Measurements from ENCODE around the gene WDR64.
A peak's percentile ranks its signal among the peaks of the same experiment; 100 is the strongest.
"Not testable (repeated sequence)": the region's sequence is repeated elsewhere in the genome, so short reads cannot be mapped to it uniquely, and the experiment has no call there.

Gene WDR64

GRCh38 chr1:241697640-241698018, 45.5 kb downstream of the WDR64 start:
- no peaks in the 10 kb centered on the region for H3K9me3 Mint-ChIP-seq
- no peaks in the 10 kb centered on the region for H3K4me1 Mint-ChIP-seq
- H3K36me3 Mint-ChIP-seq, result no peaks in the 10 kb centered on the region
- H3K4me3 Mint-ChIP-seq, result no peak overlapping the region
- no peak overlapping the region for H3K27ac Mint-ChIP-seq
- ATAC-seq, result no peak
- DNase-seq (ENCODE audit: low spot score in 2 of 2), result no peak

GRCh38 chr1:241698177-241698576, 46.1 kb downstream of the WDR64 start:
- Mint-ChIP-seq H3K9me3 (no peaks in the 10 kb centered on the region), H3K4me1 (no peaks in the 10 kb centered on the region), H3K36me3 (no peaks in the 10 kb centered on the region), H3K4me3 (no peak overlapping the region), H3K27ac (no peak overlapping the region)
- no peak for ATAC-seq
- DNase-seq (ENCODE audit: low spot score in 2 of 2), result no peak

DNA sequence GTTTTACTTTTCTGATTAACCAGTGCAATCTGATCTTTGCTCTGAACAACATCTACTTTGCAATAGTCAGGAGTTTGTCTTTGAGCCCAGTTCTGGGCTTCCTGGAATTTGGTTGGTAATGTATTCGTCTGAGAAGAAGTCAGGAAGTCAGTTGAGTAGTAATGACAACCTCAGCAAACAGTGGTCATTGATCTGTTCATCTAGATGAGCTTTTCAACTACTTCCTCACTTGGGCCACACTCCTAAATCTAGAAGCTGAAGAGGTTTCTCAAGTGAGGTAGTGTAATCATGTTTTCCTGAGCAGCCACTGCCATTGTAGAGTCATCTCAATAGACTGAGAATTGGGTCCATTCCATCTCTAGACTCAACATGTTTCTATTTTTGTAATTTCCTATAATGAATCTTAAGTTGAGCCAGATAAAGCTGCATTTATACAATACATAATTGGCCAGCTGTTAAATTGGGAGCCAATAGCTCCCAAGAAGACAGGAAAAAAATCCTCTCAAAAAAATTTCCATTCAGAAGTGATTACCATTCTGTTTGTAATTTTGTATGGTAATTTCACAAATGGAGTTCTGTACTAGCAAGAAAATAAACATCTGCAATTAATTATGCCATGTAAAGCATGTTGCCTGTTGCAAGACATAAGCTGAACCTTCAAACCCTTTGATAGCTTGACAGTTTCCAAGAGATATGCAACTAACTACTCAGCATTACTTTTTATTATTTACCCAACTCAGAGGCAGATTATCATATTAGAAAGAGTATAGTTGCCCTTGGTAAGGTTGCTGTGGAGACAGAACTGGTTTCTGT, 49.6 kb downstream of the WDR64 start:
- Mint-ChIP-seq H3K4me3 (no peak overlapping the region), H3K36me3 (no peaks in the 10 kb centered on the region), H3K4me1 (peaks cover 1% of the 10 kb centered on the region), H3K9me3 (no peaks in the 10 kb centered on the region), H3K27ac (no peak overlapping the region)
- DNase-seq (ENCODE audit: low spot score in 2 of 2), result no peak
- ATAC-seq, result no peak

DNA sequence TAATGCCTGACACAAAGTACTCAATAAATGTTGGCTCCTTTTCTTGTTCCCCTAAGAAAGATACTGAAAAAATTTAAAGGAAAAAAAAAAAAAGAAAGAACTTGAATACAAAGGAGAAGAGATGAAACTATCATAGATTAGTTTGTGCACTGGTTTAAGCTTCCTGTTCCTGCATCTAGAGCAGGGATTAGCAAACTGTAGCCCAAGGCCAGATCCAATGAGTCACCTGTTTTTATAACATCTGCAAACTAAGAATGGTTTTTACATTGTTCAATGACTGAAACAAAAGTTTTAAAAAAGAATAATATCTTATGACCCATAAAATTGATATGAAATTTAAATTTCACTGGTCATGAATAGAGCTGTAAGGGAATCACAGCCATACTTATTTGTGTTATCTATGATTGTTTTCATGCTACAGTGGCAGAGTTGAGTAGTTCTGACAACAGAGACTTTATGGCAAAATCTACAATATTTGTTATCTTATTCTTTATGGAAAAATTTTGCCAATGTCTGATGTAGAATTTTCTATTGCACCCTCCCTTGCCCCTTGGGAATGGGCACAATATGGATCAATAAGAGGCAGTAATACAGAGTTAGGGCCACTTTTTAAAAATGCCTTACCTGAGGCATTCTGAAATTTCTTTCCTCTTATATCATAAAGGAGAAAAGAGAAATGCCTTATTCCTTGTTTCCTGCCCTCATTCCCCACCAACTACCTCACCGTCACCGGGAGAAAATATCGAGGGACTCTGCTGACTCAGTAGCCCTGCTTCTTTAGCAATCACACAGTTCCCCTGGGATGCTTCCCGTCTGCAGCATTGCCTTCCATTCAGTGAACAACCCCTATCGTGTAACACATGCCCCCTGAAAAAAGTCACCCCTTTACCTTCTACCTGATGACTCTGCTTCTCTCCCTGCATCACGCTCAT, 50.6 kb downstream of the WDR64 start:
- peaks cover 11% of the 10 kb centered on the region for H3K4me1 Mint-ChIP-seq
- no peaks in the 10 kb centered on the region for H3K9me3 Mint-ChIP-seq
- no peak overlapping the region for H3K27ac Mint-ChIP-seq
- H3K4me3 Mint-ChIP-seq, result no peak overlapping the region
- DNase-seq (ENCODE audit: low spot score in 2 of 2) (no peak), ATAC-seq (no peak)
- H3K36me3 Mint-ChIP-seq, result no peaks in the 10 kb centered on the region

DNA sequence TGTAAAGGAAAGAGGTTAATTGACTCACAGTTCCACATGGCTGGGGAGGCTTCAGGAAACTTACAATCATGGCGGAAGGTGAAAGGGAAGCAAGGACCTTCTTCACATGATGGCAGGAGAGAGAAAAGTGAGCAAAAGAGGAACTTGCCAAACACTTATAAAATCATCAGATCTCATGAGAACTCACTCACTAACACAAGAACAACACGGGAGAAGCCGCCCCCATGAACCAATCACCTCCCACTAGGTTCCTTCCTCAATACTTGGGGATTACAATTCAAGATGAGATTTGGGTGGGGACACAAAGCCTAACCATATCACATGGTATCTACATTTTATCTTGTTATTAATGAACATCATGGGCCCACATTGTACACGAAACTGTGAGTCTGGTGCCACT, 51.7 kb downstream of the WDR64 start:
- not testable (repeated sequence) for ATAC-seq; H3K27ac Mint-ChIP-seq; H3K36me3 Mint-ChIP-seq; DNase-seq (ENCODE audit: low spot score in 2 of 2); H3K9me3 Mint-ChIP-seq; H3K4me3 Mint-ChIP-seq
- peaks cover 12% of the 10 kb centered on the region for H3K4me1 Mint-ChIP-seq

DNA sequence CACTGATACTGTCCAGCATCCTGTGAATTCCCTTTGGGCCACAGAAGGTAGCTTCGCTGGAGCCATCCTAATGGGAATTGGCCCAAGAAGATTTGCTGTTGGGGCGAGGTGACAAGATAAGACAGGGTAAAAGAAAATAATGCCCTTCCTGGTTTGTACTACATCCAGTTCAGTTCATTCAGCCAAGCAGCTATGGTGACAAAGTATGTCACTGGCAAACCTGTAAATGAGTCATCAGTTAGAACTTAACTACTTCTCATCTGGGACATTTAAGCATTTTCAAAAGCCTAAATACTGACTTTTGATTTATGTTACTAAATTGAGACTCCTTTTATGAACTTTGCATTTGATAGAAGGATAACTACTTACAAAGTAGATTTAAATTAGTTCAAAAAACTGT, 54.2 kb downstream of the WDR64 start:
- H3K4me1 Mint-ChIP-seq, result peaks cover 12% of the 10 kb centered on the region

DNA sequence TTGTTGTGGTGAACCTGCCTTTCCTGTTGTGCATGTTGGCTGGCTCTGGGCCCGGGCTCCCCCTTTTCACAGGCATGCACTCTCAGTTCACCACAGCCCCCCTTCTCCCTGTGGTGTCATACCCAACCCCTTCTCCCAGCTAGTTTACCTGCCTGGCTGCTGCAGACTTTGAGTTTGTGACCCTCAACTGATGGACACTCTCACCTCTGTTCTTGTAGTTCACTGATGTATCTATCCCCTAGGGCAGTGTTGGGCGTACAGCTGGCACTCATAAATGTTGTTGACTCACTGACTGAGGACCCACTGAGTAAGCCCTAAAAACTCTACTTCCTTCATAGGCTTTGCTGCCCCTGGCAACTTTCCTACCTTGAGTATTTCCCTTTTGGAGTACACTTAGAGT, 54.9 kb downstream of the WDR64 start:
- Mint-ChIP-seq H3K27ac (no peak overlapping the region), H3K9me3 (no peaks in the 10 kb centered on the region), H3K36me3 (no peaks in the 10 kb centered on the region), H3K4me1 (peaks cover 12% of the 10 kb centered on the region), H3K4me3 (no peak overlapping the region)
- no peak for DNase-seq (ENCODE audit: low spot score in 2 of 2)
- peak; percentile 60 for ATAC-seq

More for the DNA sequence above, 54.2 kb downstream of the WDR64 start:
- Mint-ChIP-seq H3K9me3 (no peaks in the 10 kb centered on the region), H3K4me3 (no peak overlapping the region), H3K27ac (no peak overlapping the region), H3K36me3 (no peaks in the 10 kb centered on the region)
- peak; percentile 76 for ATAC-seq
- DNase-seq (ENCODE audit: low spot score in 2 of 2), result no peak

DNA sequence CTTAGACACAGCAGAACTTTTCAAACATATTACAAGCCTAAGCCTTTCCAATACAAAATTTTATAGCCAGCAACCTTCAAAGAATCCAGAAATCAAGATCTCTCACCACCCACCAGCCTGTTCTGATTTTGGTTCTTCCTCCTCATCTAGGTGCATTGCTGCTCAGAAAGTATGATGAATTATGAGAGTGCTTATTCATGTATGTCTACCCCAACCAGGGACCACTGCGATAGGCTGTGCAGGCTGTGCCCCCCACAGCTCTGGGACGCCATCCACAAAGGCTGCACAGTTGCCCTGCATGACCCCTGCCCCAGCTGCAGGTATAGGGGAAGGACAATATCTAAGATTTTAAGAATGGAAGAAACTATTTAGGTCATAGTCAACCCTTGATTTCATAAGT, 55.4 kb downstream of the WDR64 start:
- no peak for DNase-seq (ENCODE audit: low spot score in 2 of 2)
- H3K27ac Mint-ChIP-seq, result no peak overlapping the region
- no peaks in the 10 kb centered on the region for H3K36me3 Mint-ChIP-seq
- no peaks in the 10 kb centered on the region for H3K9me3 Mint-ChIP-seq
- peaks cover 12% of the 10 kb centered on the region for H3K4me1 Mint-ChIP-seq
- peak; percentile 53 for ATAC-seq
- H3K4me3 Mint-ChIP-seq, result no peak overlapping the region

GRCh38 chr1:241711326-241711725, 59.2 kb downstream of the WDR64 start:
- H3K36me3 Mint-ChIP-seq, result no peaks in the 10 kb centered on the region
- H3K9me3 Mint-ChIP-seq, result no peaks in the 10 kb centered on the region
- no peak overlapping the region for H3K27ac Mint-ChIP-seq
- no peak for DNase-seq (ENCODE audit: low spot score in 2 of 2)
- peaks cover 12% of the 10 kb centered on the region for H3K4me1 Mint-ChIP-seq
- H3K4me3 Mint-ChIP-seq, result no peak overlapping the region
- no peak for ATAC-seq

GRCh38 chr1:241713316-241713715, 61.2 kb downstream of the WDR64 start:
- Mint-ChIP-seq H3K4me3 (no peak overlapping the region), H3K9me3 (no peaks in the 10 kb centered on the region), H3K27ac (no peak overlapping the region), H3K36me3 (no peaks in the 10 kb centered on the region), H3K4me1 (no peaks in the 10 kb centered on the region)
- ATAC-seq (no peak), DNase-seq (ENCODE audit: low spot score in 2 of 2) (no peak)

DNA sequence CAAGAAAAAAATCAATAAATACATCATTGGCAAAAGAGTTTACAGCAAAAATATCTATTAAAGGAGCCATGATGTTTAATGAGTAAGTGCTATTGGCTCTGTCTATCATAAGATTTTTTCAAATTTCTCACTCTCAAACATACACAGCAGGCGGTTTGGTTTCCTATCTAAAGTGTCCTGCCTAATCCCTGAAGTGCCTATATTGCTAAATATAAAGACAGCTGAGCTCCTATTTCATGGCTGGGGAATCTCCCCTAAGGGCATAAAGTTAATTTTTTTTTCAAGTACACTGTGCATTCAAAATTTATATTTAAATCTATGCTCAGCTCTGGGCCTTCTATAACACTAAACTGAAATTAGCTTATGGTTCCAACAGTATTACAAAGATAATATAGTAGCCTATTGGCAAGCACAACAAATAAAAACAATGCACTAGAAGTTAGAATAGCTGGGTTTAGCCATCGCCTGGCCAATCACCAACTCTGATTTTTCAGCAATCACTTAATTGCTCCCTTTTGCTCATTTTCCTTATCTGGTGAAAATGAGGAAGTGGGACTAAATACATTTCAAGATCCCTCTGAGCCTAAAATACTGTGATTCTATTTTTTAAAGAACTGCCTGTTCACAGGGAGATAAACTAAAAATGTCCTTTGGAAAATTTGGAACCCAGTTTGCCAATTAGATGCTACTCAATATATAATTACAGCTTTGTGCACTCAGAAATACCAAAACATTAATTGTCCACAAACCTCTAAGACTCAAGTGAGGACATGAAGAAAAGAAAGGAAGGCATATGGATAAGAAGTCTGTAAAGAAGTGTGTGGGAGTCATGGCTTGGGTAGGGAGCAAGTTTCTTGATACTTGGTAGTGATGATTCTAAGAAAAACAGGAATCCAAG, 62.5 kb downstream of the WDR64 start:
- Mint-ChIP-seq H3K9me3 (no peaks in the 10 kb centered on the region), H3K27ac (no peak overlapping the region), H3K36me3 (no peaks in the 10 kb centered on the region), H3K4me1 (no peaks in the 10 kb centered on the region), H3K4me3 (no peak overlapping the region)
- ATAC-seq (no peak), DNase-seq (ENCODE audit: low spot score in 2 of 2) (no peak)

GRCh38 chr1:241715435-241715834, 63.4 kb downstream of the WDR64 start:
- H3K36me3 Mint-ChIP-seq, result no peaks in the 10 kb centered on the region
- H3K27ac Mint-ChIP-seq, result no peak overlapping the region
- no peaks in the 10 kb centered on the region for H3K4me1 Mint-ChIP-seq
- no peaks in the 10 kb centered on the region for H3K9me3 Mint-ChIP-seq
- no peak for ATAC-seq
- no peak overlapping the region for H3K4me3 Mint-ChIP-seq
- no peak for DNase-seq (ENCODE audit: low spot score in 2 of 2)

- no peak overlapping the region for H3K4me3 Mint-ChIP-seq
- DNase-seq (ENCODE audit: low spot score in 2 of 2) (no peak), ATAC-seq (no peak)
- H3K9me3 Mint-ChIP-seq, result no peaks in the 10 kb centered on the region
- no peaks in the 10 kb centered on the region for H3K36me3 Mint-ChIP-seq
- H3K27ac Mint-ChIP-seq, result no peak overlapping the region
- no peaks in the 10 kb centered on the region for H3K4me1 Mint-ChIP-seq
Measured at GRCh38 chr1:241715956-241716355, 63.9 kb downstream of the WDR64 start.

DNA sequence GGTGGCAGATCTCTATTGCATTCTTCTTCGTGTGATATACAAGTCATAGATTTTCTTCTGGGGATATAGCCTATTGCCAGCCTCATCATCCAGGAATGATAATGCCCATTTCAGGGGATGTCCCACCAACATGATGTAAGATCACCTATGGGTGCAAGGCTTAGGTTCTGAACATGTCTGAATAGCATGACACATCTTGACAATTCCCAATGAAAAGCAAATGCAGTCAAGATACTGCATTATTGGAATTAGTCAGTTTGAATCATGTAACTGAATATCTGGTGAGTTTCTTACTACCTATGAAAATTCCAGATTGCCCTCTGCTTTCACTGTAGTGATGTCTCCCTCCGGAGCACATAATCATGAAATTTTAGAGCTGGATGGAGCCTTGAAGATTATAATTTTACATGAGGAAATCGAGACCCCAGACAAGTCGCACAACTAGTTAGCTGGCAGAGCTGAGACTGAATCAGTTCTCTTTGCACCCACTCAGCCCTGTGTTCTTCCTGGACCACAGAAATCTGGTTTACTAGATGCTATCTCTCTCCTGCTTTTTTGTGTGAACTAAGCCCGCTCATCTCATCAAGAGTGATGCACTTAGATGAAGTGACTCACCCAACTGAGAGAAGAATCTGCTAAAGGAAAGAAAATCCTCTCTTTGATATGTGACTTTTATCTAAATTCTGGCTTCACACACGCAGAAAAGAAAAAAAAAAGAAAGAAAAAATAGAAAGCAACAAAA, 65.0 kb downstream of the WDR64 start:
- no peak overlapping the region for H3K4me3 Mint-ChIP-seq
- H3K9me3 Mint-ChIP-seq, result no peaks in the 10 kb centered on the region
- H3K4me1 Mint-ChIP-seq, result no peaks in the 10 kb centered on the region
- ATAC-seq (peak; percentile 87), DNase-seq (ENCODE audit: low spot score in 2 of 2) (no peak)
- no peak overlapping the region for H3K27ac Mint-ChIP-seq
- H3K36me3 Mint-ChIP-seq, result no peaks in the 10 kb centered on the region
